Upper lobe of left lung (tissue), 4 donors: ENCODE measurements around the gene CCT7.

ENCODE experiments used
- CTCF ChIP-seq, 6 experiments: fragments of 450-650 bp in 4 of 6; fragments of 200-600 bp in 2 of 6; sonication (generic) in 2 of 6; IDR thresholded peaks; one replicate each; pipeline ENCODE4 v1.5.1; 2016 to 2019; ENCODE audit warnings: antibody characterized with exemption in 6 of 6
- POLR2AphosphoS5 ChIP-seq, 2 donors: sonication (generic); formaldehyde crosslinking; IDR thresholded peaks; one replicate each; pipeline ENCODE4 v1.5.1; 2017; ENCODE audit warnings: antibody characterized with exemption in 2 of 2

GRCh38 chr2:73293534-73294171, 59.5 kb downstream of the CCT7 start, which contains the start of gene EGR4:
- TF ChIP-seq POLR2AphosphoS5 (IDR thresholded peaks at IDR 0.05) (no peak), CTCF (IDR thresholded peaks at IDR 0.05) (peak in 1 of 6 experiments; percentile 15)
